Breast epithelium (tissue), 3 donors: ENCODE results near the gene CENPVL2.
"Not testable (repeated sequence)": the region's sequence is repeated elsewhere in the genome, so short reads cannot be mapped to it uniquely, and the experiment has no call there.

Source experiments
- POLR2A ChIP-seq: fragments of 450-650 bp; IDR thresholded peaks from one replicate; pipeline ENCODE4 v1.6.1; 2016; ENCODE audit warnings: antibody characterized with exemption, mild to moderate bottlenecking, moderate library complexity
- POLR2AphosphoS5 ChIP-seq, 3 donors: sonication (generic); formaldehyde crosslinking; IDR thresholded peaks; one replicate each; pipeline ENCODE4 v1.6.1; 2017; ENCODE audit warnings: antibody characterized with exemption in 3 of 3

DNA sequence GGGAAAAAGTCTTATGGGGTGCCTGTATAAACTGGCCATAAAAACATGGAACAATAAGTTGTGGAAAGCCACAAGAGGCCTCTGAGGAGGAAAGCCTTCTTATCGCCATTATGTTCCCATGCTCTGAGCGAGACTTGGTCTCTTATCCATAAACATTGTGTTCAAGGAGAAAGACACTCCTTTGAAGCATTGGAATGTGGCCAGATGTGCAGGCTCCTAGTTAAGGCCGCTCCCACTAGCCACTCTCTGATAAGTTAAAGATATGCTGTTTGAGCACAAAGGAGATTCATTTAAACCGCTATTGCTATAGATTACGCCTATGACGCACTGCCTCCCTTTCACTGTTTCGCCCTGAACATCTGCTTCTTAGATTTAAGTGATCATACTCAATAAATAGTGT lies 46.1 kb downstream of the CENPVL2 start:
- TF ChIP-seq POLR2AphosphoS5 (IDR thresholded peaks at IDR 0.05); POLR2A: not testable (repeated sequence)
